NT2/D1 (cell line): ENCODE data around the gene GNG4.
"Not testable (repeated sequence)": the region's sequence is repeated elsewhere in the genome, so short reads cannot be mapped to it uniquely, and the experiment has no call there.

Experiments
- DNase-seq: peaks from one replicate; pipeline ENCODE4 v3.0.0-alpha.2; 2011; ENCODE audit warnings: low read depth, low spot score
- H3K27me3 ChIP-seq: 2 replicates; pipeline ENCODE4 v1.6.0; 2011; ENCODE audit warnings: mild to moderate bottlenecking; ENCODE audit not compliant: insufficient read length, insufficient read depth
- H3K36me3 ChIP-seq: 2 replicates; pipeline ENCODE4 v1.6.1; 2011; ENCODE audit warnings: mild to moderate bottlenecking, low read length, mixed read lengths; ENCODE audit not compliant: insufficient read depth, insufficient read length
- H3K4me1 ChIP-seq: 2 replicates; pipeline ENCODE4 v1.5.1; 2011; ENCODE audit not compliant: insufficient read depth, insufficient read length
- H3K4me3 ChIP-seq: 2 replicates; pipeline ENCODE4 v1.5.1; 2011; ENCODE audit warnings: low read depth; ENCODE audit not compliant: insufficient read length
- H3K9ac ChIP-seq: 2 replicates; pipeline ENCODE4 v1.6.0; 2011; ENCODE audit warnings: low read depth; ENCODE audit not compliant: insufficient read length
- H3K9me3 ChIP-seq: 2 replicates; pipeline ENCODE4 v1.5.1; 2011; ENCODE audit warnings: mild to moderate bottlenecking, low read length; ENCODE audit not compliant: insufficient read depth
- SUZ12 ChIP-seq: IDR thresholded peaks from 2 replicates; pipeline ENCODE4 v1.6.1; 2011; ENCODE audit not compliant: insufficient read length, insufficient read depth; ENCODE audit errors: extremely low read depth
- YY1 ChIP-seq: IDR thresholded peaks from 2 replicates; pipeline ENCODE4 v1.6.1; 2011; ENCODE audit not compliant: insufficient read length, insufficient read depth
- ZNF274 ChIP-seq: IDR thresholded peaks from 2 replicates; pipeline ENCODE4 v1.6.1; 2011; ENCODE audit warnings: mild to moderate bottlenecking, low read depth, low read length

The GNG4 gene

GRCh38 chr1:235545292-235545930, 104.2 kb downstream of the GNG4 start:
- Histone ChIP-seq H3K27me3 (peaks cover 3% of the 10 kb centered on the region), H3K4me3 (no peak overlapping the region), H3K9me3 (no peaks in the 10 kb centered on the region), H3K36me3 (no peaks in the 10 kb centered on the region), H3K9ac (no peak overlapping the region), H3K4me1 (peaks cover 9% of the 10 kb centered on the region)
- TF ChIP-seq YY1 (no peak), ZNF274 (no peak), SUZ12 (no peak)
- DNase-seq = no peak

GRCh38 chr1:235542845-235543244, 106.7 kb downstream of the GNG4 start:
- H3K36me3 ChIP-seq, H3K4me3 ChIP-seq, H3K9me3 ChIP-seq, H3K4me1 ChIP-seq, H3K9ac ChIP-seq, H3K27me3 ChIP-seq: not testable (repeated sequence)
- DNase-seq = peak; percentile 52

- Histone ChIP-seq H3K27me3 (no peaks in the 10 kb centered on the region), H3K9ac (no peak overlapping the region), H3K4me1 (no peaks in the 10 kb centered on the region), H3K9me3 (no peaks in the 10 kb centered on the region), H3K36me3 (no peaks in the 10 kb centered on the region), H3K4me3 (no peak overlapping the region)
- TF ChIP-seq YY1 (no peak), ZNF274 (no peak), SUZ12 (no peak)
- DNase-seq = no peak
Measured at GRCh38 chr1:235533476-235534168, 116.0 kb downstream of the GNG4 start.

GRCh38 chr1:235532360-235532759, 117.2 kb downstream of the GNG4 start:
- DNase-seq = no peak
- H3K36me3 ChIP-seq = no peaks in the 10 kb centered on the region
- H3K9me3 ChIP-seq = no peaks in the 10 kb centered on the region
- H3K27me3 ChIP-seq = no peaks in the 10 kb centered on the region
- no peak for TF ChIP-seq ZNF274
- no peak for TF ChIP-seq SUZ12
- no peak for TF ChIP-seq YY1
- no peaks in the 10 kb centered on the region for H3K4me1 ChIP-seq
- no peak overlapping the region for H3K4me3 ChIP-seq
- no peak overlapping the region for H3K9ac ChIP-seq

DNA sequence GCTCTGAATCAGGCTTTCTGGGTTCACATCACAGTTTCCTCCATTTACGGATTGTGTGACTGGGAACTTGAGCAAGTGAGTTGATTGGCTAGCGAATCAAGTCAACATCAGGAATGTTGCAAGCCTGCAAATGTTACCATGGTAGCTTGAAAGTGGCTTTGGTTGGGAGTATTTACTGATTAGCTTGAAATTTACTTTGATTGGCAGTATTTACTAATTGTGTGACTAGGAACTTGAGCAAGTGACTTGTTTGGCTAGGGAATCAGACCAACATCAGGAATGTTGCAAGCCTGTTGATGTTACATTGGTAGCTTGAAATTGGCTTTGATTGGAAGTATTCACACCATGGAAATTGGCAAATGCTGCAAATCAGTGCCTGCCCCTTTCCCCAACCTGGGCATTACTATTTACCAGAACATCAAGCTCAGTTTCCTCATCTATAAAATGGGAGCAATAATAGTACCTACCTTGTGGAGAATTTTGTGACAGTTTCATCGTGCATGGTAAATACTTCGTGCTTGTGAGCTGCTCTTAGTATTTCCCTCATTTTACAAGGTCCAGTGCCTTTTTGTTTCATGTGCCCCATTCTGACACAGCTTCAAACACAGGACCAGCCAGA, 122.3 kb downstream of the GNG4 start:
- H3K9me3 ChIP-seq = no peaks in the 10 kb centered on the region
- no peak overlapping the region for H3K4me3 ChIP-seq
- no peaks in the 10 kb centered on the region for H3K36me3 ChIP-seq
- no peaks in the 10 kb centered on the region for H3K27me3 ChIP-seq
- TF ChIP-seq YY1 (no peak), ZNF274 (no peak), SUZ12 (no peak)
- no peaks in the 10 kb centered on the region for H3K4me1 ChIP-seq
- H3K9ac ChIP-seq = no peak overlapping the region
- DNase-seq = no peak

GRCh38 chr1:235525314-235525713, 124.3 kb downstream of the GNG4 start:
- H3K27me3 ChIP-seq = no peaks in the 10 kb centered on the region
- DNase-seq = no peak
- no peak overlapping the region for H3K4me3 ChIP-seq
- H3K9ac ChIP-seq = no peak overlapping the region
- TF ChIP-seq SUZ12 = no peak
- no peak for TF ChIP-seq ZNF274
- no peak for TF ChIP-seq YY1
- no peaks in the 10 kb centered on the region for H3K9me3 ChIP-seq
- no peaks in the 10 kb centered on the region for H3K36me3 ChIP-seq
- H3K4me1 ChIP-seq = no peaks in the 10 kb centered on the region

GRCh38 chr1:235516862-235517446, 132.6 kb downstream of the GNG4 start:
- DNase-seq = no peak
- H3K4me3 ChIP-seq = no peak overlapping the region
- no peak for TF ChIP-seq ZNF274
- no peak for TF ChIP-seq SUZ12
- no peak for TF ChIP-seq YY1

More at GRCh38 chr1:235516862-235517446, 132.6 kb downstream of the GNG4 start:
- H3K9ac ChIP-seq = no peak overlapping the region
- H3K9me3 ChIP-seq = no peaks in the 10 kb centered on the region
- no peaks in the 10 kb centered on the region for H3K27me3 ChIP-seq
- H3K36me3 ChIP-seq = no peaks in the 10 kb centered on the region
- no peaks in the 10 kb centered on the region for H3K4me1 ChIP-seq
